ENCODE results near the gene PARD3B. TPM values are rescaled to one million over a fixed set of nuclear protein-coding genes. Genes with fewer than 3 reads are reported as not detected.

Gene PARD3B
- total and polyA plus RNA-seq, 2 experiments from 2014 or later: 3.5 to 4.4 TPM

- H3F3A ChIP-seq (replicated peaks; ENCODE audit: low read depth): no peaks in the 10 kb centered on the region
- no peaks in the 10 kb centered on the region for H3K4me1 ChIP-seq (ENCODE audit: insufficient read depth)
- H2AFZ ChIP-seq: no peak overlapping the region
- Mint-ChIP-seq H3K4me1 (no peaks in the 10 kb centered on the region), H3K36me3 (ENCODE audit: low read depth) (no peaks in the 10 kb centered on the region), H3K27me3 (ENCODE audit: insufficient read depth, low read depth, poor library complexity) (no peaks in the 10 kb centered on the region), H3K9me3 (no peaks in the 10 kb centered on the region), H3K27ac (no peak overlapping the region), H3K4me3 (no peak overlapping the region)
- DNase-seq (ENCODE audit: low spot score): no peak
- TF ChIP-seq CREB1 (CRISPR knock-in tag; IDR thresholded peaks at IDR 0.05; ENCODE audit: low read depth): no peak
- TF ChIP-seq ZNF462 (CRISPR knock-in tag; IDR thresholded peaks at IDR 0.05): no peak
- 0 out of 2 replicates have a peak, but pooled peaks cover 3% of the 10 kb centered on the region for H3K9me2 ChIP-seq (ENCODE audit: insufficient read depth)
- no peak overlapping the region for H3K4me2 ChIP-seq
- no peak overlapping the region for H3K4me3 ChIP-seq
- no peaks in the 10 kb centered on the region for H3K27me3 ChIP-seq (ENCODE audit: insufficient read depth)
- no peaks in the 10 kb centered on the region for H3K79me2 ChIP-seq (replicated peaks; ENCODE audit: insufficient read depth)
- no peaks in the 10 kb centered on the region for H3K36me3 ChIP-seq (ENCODE audit: insufficient read depth)
- no peaks in the 10 kb centered on the region for H4K20me1 ChIP-seq (replicated peaks; ENCODE audit: insufficient read depth)
- no peak overlapping the region for H3K27ac ChIP-seq (ENCODE audit: low read depth)
- no peak for ATAC-seq
Measured at GRCh38 chr2:204634564-204634963, 89.3 kb downstream of the PARD3B start.

- Histone ChIP-seq H3K4me3 (no peak overlapping the region), H2AFZ (no peak overlapping the region), H3K9me2 (ENCODE audit: insufficient read depth) (0 out of 2 replicates have a peak, but pooled peaks cover 3% of the 10 kb centered on the region), H3K4me2 (no peak overlapping the region), H3K27ac (ENCODE audit: low read depth) (no peak overlapping the region), H4K20me1 (replicated peaks; ENCODE audit: insufficient read depth) (no peaks in the 10 kb centered on the region), H3F3A (replicated peaks; ENCODE audit: low read depth) (no peaks in the 10 kb centered on the region), H3K79me2 (replicated peaks; ENCODE audit: insufficient read depth) (no peaks in the 10 kb centered on the region), H3K36me3 (ENCODE audit: insufficient read depth) (no peaks in the 10 kb centered on the region), H3K4me1 (ENCODE audit: insufficient read depth) (no peaks in the 10 kb centered on the region), H3K27me3 (ENCODE audit: insufficient read depth) (no peaks in the 10 kb centered on the region)
- no peaks in the 10 kb centered on the region for H3K36me3 Mint-ChIP-seq (ENCODE audit: low read depth)
- H3K27ac Mint-ChIP-seq: no peak overlapping the region
- no peak for TF ChIP-seq EZH2phosphoT487 (IDR thresholded peaks at IDR 0.05; ENCODE audit: unreplicated experiment)
- DNase-seq (ENCODE audit: low spot score) (no peak), ATAC-seq (no peak)
- no peaks in the 10 kb centered on the region for H3K4me1 Mint-ChIP-seq
- H3K4me3 Mint-ChIP-seq: no peak overlapping the region
- no peaks in the 10 kb centered on the region for H3K27me3 Mint-ChIP-seq (ENCODE audit: insufficient read depth, low read depth, poor library complexity)
- H3K9me3 Mint-ChIP-seq: no peaks in the 10 kb centered on the region
Measured at GRCh38 chr2:204635478-204635877, 90.2 kb downstream of the PARD3B start.
